ENCODE results near the gene ENTPD8.

- TF ChIP-seq CTCF (IDR thresholded peaks at IDR 0.05) (no peak), EZH2 (IDR thresholded peaks at IDR 0.05) (no peak)
These were observed 46.1 kb downstream of the ENTPD8 start for GRCh38 chr9:137394866-137395665.

Data from neural progenitor cell (in vitro differentiated cells).